ENCODE results near the gene CASS4.

The CASS4 gene

GRCh38 chr20:56447227-56447626 lies 35.2 kb downstream of the CASS4 start:
- DNase-seq = no peak

GRCh38 chr20:56449459-56449858 lies 37.4 kb downstream of the CASS4 start:
- no peak for DNase-seq

GRCh38 chr20:56451056-56451765 lies 39.2 kb downstream of the CASS4 start:
- no peak for DNase-seq

GRCh38 chr20:56453352-56453751 lies 41.3 kb downstream of the CASS4 start:
- no peak for DNase-seq

DNA sequence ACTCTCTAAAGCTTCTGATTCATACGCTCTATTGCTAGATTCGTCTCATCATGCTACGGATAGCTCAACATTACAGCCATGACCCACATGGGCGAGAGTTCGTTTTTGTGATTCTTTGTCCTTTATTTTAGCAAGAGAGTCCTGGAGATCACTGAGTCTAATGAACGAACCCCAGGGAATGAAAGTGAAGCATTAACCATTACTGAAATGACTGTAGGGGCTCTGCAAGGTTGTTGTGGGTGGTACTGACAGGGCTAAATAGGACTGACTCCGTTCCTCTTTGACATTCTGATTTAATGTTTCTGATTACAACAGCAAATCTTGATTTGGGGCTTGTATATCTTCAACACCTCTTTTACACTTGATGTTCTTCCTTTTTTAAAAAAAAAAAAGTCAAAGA lies 42.7 kb downstream of the CASS4 start:
- no peak for DNase-seq

DNA sequence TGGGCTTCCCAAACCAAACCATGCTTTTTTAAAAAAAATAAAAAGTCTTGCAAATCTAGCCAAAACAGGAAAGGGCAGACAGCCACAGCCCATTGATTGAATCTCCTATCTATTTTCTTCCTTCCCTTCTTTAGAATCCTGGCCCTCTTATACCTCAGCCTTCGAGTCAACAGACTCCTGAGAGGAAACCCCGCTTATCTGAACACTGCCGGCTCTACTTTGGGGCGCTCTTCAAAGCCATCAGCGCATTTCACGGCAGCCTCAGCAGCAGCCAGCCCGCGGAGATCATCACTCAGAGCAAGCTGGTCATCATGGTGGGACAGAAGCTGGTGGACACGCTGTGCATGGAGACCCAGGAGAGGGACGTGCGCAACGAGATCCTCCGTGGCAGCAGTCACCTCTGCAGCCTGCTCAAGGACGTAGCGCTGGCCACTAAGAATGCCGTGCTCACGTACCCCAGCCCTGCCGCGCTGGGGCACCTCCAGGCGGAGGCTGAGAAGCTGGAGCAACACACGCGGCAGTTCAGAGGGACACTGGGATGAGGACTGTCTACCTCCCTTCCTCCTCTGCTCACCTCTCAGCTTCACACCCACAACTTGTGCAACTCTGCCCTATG lies 46.3 kb downstream of the CASS4 start:
- DNase-seq = no peak

GRCh38 chr20:56460459-56460858 lies 48.4 kb downstream of the CASS4 start:
- no peak for DNase-seq

GRCh38 chr20:56461576-56461975 lies 49.5 kb downstream of the CASS4 start:
- no peak for DNase-seq

GRCh38 chr20:56463428-56463827 lies 51.4 kb downstream of the CASS4 start:
- no peak for DNase-seq

- DNase-seq = no peak
Observed at GRCh38 chr20:56465997-56466396, 53.9 kb downstream of the CASS4 start.

DNA sequence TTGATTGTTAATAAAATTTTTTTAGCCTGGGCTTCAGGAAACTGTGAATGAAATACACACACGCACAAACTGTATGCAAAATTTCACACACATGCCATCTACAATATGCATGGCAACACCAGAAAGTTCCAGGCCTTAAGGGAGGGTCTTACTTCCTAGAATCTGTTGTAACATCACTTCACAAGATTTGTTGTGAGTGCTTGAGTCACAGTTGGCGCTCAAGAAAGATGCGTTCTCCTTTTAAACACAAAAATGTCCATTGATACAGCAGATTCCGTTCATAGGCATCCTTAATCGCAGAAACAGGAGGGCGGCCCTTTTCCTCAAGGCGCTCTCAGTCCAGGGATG lies 55.9 kb downstream of the CASS4 start:
- DNase-seq = no peak

DNA sequence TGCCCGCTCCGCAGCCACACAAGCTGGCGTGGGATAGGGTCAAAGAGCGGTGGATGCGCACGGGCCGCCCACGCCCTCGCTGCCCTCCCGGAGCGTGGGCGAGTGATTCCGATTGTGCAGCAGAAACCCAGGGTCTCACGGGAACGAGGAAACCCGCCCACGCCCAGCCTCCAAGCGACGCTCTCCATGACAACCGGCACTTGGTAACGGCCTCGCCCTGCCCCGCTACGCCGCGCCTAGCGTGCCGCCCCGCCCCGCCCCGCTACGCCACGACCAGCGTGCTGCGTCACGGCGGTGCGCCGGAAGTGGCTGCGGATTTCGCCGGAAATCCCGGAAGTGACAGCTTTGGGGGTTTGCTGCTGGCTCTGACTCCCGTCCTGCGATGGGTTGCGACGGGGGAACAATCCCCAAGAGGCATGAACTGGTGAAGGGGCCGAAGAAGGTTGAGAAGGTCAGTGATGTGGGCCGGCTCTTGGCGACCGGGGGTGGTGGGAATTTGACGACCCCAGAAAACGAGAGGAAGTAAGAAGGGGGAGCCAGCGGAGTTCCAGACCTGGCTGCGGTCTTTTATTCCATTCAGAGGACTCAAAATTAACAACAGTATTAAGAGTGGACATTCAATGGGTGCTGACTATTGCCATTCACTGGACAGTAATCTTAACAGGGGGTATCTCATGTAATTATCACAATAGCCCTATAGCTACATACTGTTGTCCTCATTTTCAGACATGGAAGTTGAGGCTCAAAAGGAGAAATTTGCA lies 56.4 kb downstream of the CASS4 start, which contains the start of gene RTF2:
Gene RTF2 (plus strand): TSS at position 312 of the 761 bp plus-strand sequence. CDS start 71 bp downstream, at position 383.
- DNase-seq = peak; percentile 95

DNA sequence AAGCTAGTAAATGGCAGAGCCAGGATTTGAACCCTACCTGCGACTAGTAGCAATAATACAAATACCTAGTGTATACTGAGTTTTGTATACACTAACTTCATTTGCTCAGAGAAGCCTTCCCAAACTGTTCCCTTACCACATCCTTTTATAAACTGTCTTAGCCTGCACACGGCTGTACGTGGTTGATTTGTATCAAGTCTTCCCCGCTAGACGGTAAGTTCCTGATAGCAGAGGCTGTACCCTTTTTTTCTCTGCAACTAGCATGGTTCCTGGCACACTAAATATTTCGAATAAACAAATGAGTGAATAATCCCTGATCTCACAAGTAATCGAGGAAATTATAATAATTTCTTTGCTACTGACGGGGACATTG lies 57.0 kb downstream of the CASS4 start:
- DNase-seq = no peak

DNA sequence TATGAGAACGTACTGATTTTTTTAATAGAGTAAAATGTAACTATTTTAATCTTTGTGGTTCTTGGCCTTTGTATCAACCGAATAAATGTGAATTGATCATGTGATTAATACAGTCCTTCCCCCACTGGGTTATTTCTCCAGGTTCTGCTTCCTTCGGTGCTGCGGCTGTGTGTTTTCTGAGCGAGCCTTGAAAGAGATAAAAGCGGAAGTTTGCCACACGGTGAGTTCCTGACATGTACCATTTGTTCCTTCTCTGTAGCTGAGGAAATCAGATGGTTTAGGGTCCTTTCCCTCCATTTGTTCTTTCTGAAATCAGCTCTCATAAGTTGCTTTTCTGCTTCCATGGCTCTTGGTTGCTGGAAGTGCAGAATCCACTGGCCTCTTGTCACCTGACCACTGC lies 71.9 kb downstream of the CASS4 start:
- no peak for DNase-seq

- DNase-seq = no peak
Observed at GRCh38 chr20:56487216-56487615, 75.2 kb downstream of the CASS4 start.

GRCh38 chr20:56488566-56488965 lies 76.5 kb downstream of the CASS4 start:
- no peak for DNase-seq

GRCh38 chr20:56501116-56501515 lies 89.1 kb downstream of the CASS4 start:
- DNase-seq = no peak

GRCh38 chr20:56503916-56504315 lies 91.9 kb downstream of the CASS4 start:
- DNase-seq = no peak

GRCh38 chr20:56504373-56505005 lies 92.4 kb downstream of the CASS4 start:
- DNase-seq = no peak

GRCh38 chr20:56506103-56506502 lies 94.0 kb downstream of the CASS4 start:
- no peak for DNase-seq
